GDM1 (cell line): ENCODE measurements around the gene FILIP1.

Source experiments
- DNase-seq: peaks from one replicate; lab custom pipeline; 2025; lab: John Stamatoyannopoulos, UW

The FILIP1 gene

GRCh38 chr6:75266716-75267291, 226.8 kb downstream of the FILIP1 start:
- DNase-seq = peak; percentile 25

- DNase-seq = no peak
Observed at GRCh38 chr6:75263401-75263750, 230.2 kb downstream of the FILIP1 start.

- DNase-seq = no peak
Observed at GRCh38 chr6:75262716-75263400, 230.7 kb downstream of the FILIP1 start.

- DNase-seq = no peak
Observed at GRCh38 chr6:75261299-75261698, 232.3 kb downstream of the FILIP1 start.

GRCh38 chr6:75257343-75258087, 236.1 kb downstream of the FILIP1 start:
- DNase-seq = no peak

- no peak for DNase-seq
Observed at GRCh38 chr6:75250552-75250951, 243.0 kb downstream of the FILIP1 start.

- DNase-seq = no peak
Observed at GRCh38 chr6:75249837-75250236, 243.8 kb downstream of the FILIP1 start.

GRCh38 chr6:75246386-75246785, 247.2 kb downstream of the FILIP1 start:
- DNase-seq = no peak

- DNase-seq = no peak
Observed at GRCh38 chr6:75244063-75244584, 249.5 kb downstream of the FILIP1 start.

GRCh38 chr6:75243333-75244062, 250.1 kb downstream of the FILIP1 start, which contains the start of gene COX7A2:
Gene COX7A2 (minus strand): TSS chr6:75243801. CDS start chr6:75243734, 67 bp downstream.
- peak; percentile 94 for DNase-seq
